HG02642 (cell line): Measurements from ENCODE around the gene GJB5.

Source experiments
- ATAC-seq: cut with Tn5 transposase; IDR thresholded peaks from one replicate; pipeline ENCODE4 v1.9.1; 2021; ENCODE audit warnings: mild to moderate bottlenecking; ENCODE audit not compliant: unreplicated experiment, poor library complexity

The GJB5 gene

DNA sequence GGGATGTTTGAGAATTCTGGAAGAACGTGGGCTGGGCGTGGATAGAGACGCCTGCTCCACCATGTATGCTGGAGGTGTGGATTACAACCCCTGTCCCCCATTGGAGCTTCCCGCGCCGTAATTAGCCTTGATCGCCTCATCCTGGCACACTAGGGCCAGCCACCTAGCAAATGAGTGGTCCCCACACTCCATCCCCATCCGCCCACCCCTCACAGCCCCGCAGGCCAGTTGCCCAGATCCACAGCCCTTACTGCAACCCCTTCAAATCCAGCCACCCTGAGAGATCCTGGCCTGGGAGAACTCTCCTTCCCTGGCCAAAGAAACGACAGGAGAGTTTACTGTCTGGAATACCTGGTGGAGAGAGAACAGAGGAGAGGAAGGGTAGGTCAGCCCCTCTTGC is 37.6 kb downstream of the GJB5 start:
- ATAC-seq: no peak

GRCh38 chr1:34792868-34793727 is 38.3 kb downstream of the GJB5 start, which contains the start of gene GJA4:
Gene GJA4 (plus strand): TSS chr1:34792999. CDS start chr1:34794214, 1,215 bp downstream.
- ATAC-seq: no peak

- no peak for ATAC-seq
These were observed 39.3 kb downstream of the GJB5 start for GRCh38 chr1:34794001-34794789.

GRCh38 chr1:34794790-34795180 is 39.9 kb downstream of the GJB5 start:
- no peak for ATAC-seq

DNA sequence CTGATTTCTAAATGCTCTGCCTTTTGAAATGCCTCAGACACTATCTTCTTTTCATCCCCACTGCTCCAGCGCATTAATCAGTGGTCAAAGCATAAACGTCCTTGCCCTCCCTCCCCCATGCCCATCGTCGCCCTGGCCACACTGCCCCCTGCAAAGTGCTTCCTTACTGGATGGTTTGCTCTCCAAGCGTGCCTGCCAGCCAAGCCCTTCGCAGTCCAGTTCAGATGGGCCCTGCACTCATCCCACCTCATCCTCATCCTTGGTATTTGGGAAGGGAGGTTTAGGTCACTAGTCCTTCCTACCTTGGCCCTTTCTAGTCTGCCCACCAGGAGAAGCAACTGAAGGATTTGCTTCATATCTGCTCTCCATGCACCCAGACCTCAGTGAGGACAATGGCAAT is 41.1 kb downstream of the GJB5 start:
- ATAC-seq: no peak

- ATAC-seq: no peak
These were observed 42.1 kb downstream of the GJB5 start for GRCh38 chr1:34796990-34797389.

GRCh38 chr1:34800214-34800613 is 45.4 kb downstream of the GJB5 start:
- ATAC-seq: no peak

DNA sequence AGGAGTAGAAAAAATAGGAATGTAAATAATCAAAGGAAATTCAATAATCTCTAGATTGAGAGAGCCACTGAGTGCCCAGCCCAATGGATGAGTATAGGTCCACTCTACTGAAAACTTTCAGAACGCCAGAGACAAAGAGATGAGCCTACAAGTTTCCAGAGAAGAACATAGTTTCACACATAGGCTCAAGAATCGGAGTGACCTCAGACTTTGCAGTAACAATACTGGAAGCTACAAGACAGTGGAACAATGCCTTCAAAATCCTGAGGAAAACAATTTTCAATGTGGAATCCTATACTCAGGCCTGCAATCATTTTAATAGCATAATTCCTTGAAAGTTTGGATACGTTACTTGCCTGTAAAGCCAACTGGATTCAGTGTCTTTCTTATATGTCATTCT is 48.9 kb downstream of the GJB5 start:
- ATAC-seq: no peak

DNA sequence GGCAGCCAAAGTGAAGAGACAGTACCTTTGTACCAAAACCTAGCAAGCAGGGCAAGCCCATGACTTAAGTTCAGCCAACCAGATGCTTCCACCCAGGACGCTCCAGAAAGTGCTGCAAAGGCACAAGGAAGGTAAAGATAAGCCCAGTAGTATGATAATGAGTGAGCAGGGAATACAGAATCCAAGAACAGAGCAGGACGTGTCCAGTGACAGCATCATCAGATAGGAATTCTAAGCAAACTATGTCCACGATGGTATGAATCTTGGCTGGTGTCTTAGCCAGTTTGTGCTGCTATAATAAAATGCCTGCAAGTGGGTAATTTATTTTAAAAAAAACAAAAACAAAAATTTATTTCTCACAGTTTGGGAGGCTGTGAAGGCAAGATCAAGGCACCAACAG is 51.5 kb downstream of the GJB5 start:
- ATAC-seq: no peak
